ENCODE measurements around the gene TRPM7.

The TRPM7 gene

DNA sequence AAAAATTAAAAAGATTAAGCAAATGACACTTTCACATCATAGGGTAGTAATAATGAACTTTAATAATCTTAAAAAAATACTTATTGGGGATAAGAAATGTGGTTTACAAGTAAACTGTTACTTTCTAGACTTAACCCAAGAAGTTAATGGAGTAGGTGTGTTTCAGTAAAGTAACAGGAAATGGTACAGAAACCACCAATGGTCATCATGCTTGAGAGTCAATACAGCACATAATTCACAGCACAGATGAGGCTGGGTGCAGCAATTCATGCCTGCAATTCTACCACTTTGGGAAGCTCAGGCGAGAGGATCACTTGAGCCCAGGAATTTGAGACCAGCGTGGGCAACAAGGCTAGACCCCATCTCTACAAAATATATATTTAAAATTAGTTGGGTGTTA lies 128.6 kb downstream of the TRPM7 start:
- DNase-seq, result no peak

DNA sequence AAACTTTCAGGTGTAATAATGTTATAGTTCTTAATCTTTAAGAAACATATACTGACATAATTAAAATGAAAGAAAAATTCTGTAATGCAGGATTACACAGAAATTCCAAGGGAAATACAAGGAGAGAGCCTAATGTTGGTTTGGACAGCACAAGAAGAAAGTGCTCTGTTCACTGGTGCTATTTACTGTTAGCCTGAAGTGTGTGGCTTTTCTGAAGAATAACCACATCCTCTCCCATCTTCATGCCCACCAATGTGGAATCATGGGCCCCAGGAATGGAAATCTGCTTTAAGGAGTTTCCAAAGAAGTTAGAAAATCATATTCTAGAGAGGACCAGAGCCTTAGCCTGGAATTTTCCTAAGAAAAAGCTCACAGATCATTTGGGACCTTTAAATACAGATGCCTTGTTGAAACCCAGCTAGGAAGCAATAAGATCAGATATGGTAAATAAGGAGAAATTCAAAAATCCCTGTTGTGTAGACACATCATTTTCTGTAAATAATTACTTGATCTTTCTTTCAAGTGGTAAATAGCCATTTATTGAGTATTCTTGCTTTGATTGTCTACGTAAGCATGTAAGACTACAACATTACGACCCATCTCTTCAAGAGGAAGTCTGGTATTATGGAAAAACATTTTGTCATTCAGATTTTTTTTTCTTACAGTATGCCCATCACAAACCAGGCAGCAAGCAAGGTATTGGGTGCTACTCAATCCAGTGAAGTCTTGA lies 129.8 kb downstream of the TRPM7 start:
- no peak for DNase-seq

DNA sequence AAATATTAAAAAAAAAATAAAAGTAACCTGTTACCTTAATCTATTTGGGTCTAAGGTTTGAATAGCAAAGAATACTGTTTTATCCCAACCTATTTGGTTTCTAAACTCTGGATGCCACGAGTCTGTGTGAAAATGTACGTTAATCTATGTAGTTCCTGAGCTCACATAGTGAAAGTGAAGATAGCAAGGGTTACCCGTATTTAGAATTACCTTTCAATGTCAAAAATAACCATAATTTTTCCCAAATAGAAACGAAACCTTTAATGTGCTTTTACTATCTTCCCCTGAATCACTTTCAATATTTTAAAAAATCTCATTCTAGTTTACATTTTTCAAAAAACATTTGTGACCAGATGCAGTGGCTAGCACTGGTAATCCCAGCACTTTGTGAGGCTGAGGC lies 134.4 kb downstream of the TRPM7 start:
- DNase-seq, result no peak

DNA sequence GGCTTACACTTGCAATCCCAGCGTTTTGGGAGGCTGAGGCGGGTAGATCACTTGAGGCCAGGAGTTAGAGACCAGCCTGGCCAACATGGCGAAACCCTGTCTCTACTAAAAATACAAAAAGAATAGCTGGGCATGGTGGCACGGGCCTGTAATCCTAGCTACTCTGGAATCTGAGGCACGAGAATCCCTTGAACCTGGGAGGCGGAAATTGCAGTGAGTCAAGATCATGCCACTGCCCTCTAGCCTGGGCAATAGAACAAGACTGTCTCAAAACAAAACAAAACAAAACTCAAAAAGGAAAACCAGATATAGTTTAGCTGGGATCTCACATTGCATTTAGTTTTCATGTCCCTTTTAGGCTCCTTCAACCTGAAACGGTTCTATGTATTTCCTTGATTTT lies 137.3 kb downstream of the TRPM7 start:
- DNase-seq, result no peak

DNA sequence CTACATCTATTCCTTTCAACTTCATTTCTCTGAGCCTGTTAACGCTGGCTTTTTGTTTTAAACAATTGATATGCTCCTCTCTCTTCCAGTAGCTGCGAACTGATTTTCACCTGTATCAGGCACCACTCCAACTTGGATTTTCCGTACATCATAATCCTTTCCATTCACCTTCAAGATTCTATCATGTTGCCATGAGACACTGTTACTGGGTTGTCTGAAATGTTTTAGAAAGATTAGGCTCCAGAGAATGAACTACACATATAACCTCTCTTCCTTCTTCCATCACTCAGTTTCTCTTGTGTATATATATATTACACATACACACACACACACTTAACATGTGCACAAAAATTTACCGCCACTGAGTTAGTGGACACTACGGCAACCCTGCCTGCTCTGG lies 140.0 kb downstream of the TRPM7 start, which contains the start of gene USP50:
USP50 (minus strand) TSS at position 101 of the 400 bp plus-strand sequence. CDS start 141 bp downstream, outside the sequence.
- no peak for DNase-seq

DNA sequence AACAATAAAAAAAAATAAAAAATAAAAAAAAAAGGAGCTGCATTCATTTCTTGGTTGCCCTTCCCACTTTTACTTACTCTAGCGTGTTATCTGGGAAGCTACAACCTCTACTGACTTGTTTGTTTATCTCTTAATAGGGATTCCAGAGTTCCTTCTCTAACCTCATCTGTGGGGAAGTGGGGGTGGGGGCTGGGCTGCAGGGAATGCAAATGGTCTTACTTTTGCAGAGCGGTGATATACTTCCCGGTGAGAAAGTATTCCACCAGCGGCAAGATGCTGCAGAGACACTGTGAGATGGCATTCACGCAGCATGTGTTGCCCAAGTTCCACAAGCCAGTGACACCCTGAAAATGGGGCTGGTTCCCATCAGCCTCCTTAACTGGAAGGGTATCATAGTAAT lies 142.2 kb downstream of the TRPM7 start:
- DNase-seq, result no peak

DNA sequence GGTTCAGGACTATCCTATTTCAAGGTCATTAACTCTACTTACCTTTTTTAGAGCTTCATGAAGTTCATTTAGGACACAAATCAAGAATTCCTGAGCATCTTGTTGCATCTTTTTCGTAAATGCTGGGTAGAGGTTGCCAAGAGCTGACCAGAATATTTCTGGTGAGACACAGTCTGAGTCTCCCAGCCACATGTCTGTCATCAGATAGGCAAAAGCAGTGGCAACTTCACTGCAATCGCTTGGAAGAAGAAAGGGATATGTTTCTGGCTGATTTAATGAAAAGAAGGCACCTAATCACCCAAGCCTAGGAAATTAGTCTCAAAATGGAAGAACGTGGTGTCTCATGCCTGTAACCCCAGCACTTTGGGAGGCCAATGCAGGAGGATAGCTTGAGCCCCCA lies 143.0 kb downstream of the TRPM7 start:
- DNase-seq, result no peak

DNA sequence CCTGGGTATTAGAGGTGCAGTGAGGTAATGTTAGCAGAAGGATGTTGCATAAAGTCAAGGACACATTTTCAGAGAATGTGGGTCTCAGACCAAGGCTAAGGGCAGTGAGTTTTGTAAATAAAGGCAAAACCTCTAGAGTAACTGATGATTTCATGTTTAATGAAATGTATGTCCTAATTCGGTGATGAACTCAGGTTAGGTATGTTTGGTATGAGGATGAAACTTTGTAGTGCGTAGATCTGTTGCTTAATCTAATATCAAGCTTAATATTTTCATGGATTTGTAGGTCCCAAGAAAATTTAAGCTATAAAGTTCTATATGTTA lies 143.7 kb downstream of the TRPM7 start:
- DNase-seq, result no peak

DNA sequence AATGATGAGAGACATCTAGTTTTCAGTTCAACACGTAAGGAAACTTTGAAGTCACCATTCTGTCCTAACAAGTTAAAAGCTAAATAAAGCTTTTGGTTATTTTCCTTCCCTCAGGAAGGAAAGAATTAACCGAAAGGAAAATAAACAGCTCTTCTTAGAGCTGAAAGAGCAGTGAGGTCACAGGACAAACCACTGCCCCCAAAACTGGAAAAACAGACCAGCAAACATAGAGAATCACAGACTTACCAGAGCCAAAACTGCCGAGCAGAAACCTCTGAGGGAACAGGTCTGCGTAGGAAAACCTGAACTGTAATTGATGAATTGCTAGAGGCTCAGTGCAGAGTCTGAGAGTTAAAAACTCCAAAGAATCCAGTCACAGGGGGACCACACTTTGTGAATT lies 154.8 kb downstream of the TRPM7 start:
- DNase-seq, result no peak

DNA sequence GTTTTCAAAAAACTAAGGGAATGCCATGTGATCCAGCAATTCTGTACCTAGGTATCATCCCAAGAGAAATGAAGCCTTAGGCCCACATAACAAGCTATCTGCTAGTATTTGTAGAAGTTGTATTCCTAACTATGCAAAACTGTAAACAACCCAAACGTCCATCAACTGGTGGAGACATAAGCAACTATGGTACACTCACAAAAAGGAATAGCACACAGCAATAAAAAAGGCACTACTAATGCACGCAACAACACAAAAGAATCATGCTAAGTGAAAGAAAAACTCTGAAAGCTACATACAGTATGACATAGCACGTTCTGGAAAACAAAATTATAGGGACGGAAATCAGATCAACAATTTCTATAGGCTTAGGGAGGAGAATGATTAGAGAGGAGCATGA lies 155.4 kb downstream of the TRPM7 start:
- no peak for DNase-seq

DNA sequence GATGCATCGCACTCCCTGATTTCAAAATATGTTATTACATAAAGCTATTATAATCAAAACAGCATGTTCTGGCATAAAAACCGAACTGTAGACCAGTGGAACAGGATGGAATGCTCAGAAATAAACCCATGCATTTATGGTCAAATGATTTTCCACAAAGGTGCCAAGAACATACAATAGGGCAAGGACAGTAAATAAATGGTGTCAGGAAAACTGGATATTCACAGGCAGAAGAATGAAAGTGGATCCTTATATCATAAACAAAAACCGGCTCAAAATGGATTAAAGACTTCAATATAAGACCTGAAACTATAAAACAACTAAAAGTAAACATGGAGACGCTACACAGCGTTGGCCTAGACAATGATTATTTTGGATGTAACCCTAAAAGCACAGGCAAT lies 162.7 kb downstream of the TRPM7 start:
- DNase-seq, result no peak

DNA sequence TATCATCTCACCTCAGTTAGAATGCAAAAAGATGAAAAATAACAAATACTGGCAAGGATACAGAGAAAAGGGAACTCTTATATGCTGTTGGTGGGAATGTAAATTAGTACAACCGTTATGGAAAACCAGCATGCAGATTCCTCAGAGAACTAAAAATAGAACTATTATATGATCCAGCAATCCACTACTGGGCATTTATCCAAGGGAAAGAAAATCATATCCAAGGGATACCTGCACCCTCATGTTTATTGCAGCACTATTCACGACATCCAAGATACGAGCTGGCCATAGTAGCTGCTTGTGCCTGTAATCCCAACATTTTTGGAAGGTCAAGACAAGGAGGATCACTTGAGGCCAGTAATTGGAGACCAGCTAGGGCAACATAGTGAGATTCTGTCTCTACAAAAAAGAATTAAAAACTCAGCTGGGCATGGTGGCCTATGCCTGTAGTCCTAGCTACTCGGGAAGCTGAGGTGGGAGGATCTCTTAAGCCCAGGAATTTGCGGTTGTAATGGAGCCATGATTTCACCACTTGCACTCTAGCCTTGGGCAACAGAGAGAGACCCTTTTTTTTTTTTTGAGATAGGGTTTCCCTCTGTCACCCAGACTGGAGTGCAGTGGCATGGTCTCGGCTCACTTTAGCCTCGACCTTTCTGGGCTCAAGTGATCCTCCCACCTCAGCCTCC lies 166.7 kb downstream of the TRPM7 start:
- no peak for DNase-seq

DNA sequence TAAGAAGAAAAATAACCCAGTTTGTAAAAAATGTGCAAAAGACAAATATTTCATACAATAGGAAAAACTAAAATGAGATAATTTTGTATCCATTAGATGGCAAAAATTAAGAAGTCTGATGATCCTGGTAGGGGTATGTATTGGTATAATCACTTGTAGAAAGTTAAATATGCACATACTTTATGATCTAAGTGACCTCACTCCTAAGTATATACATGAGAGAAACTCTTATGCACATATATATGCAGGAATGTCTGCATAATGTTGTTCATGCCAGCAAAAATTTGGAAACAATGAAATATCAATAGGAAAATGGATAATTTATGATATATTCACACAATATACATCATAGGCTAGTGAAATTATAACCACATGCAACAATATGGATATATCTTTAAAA lies 173.6 kb downstream of the TRPM7 start:
- no peak for DNase-seq

All from left hindlimb (tissue), 1 donor.